ENCODE measurements around the gene SLC7A1. TPM values are rescaled to one million over a fixed set of nuclear protein-coding genes. Genes with fewer than 3 reads are reported as not detected.

Gene SLC7A1
- polyA plus RNA-seq, 3 donors: 0.89 to 2.2 (median 0.92) TPM

DNA sequence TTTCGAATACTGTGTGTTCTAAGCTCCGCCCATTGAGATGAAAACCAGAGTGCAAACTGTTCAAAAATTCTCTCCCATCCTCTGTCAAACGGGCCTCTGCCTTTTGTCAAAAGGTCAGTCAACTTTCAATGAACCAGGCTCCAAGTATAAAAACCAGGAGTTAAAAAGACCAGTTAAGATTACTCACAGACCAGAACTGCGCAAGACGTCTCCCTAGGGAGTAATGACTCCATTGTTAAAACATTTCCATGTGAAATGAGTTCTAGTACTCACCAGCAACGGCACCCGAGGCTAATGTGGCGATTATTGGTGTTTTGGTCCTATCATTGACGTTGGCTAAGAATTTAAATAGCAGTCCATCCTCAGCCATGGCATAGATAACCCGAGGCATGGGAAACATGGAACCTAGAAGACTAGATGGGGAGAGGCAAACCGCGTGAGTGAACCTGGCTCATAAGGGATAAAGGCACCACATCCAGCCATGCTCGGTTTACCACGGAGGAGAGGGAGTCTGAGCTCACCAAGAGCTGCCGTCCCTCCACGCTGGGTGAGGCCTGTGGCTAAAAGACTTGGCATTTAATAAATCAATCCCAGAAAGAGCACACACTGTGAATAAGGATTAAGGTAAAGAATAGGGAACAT lies 73.3 kb downstream of the SLC7A1 start:
- no peak overlapping the region for H3K27ac Mint-ChIP-seq
- Histone ChIP-seq H3K4me2 (replicated peaks; ENCODE audit: extremely low read depth, low read length, poor library complexity, severe bottlenecking) (no peak overlapping the region), H3K79me2 (ENCODE audit: insufficient read depth, low read length) (no peaks in the 10 kb centered on the region), H3K36me3 (replicated peaks in 1 of 2; ENCODE audit: control insufficient read depth in 1 of 2, insufficient read depth in 2 of 2, low read length in 2 of 2) (peaks cover 70 to 82% of the 10 kb centered on the region in 2 donors), H2AFZ (ENCODE audit: insufficient read depth, low read depth, low read length, poor library complexity, severe bottlenecking) (no peak overlapping the region), H3K9ac (ENCODE audit: insufficient read depth, low read length, poor library complexity, severe bottlenecking) (no peak overlapping the region), H3K27me3 (ENCODE audit: control insufficient read depth in 2 of 2, insufficient read depth in 2 of 2, low read length in 2 of 2) (no peaks in the 10 kb centered on the region), H4K20me1 (ENCODE audit: insufficient read depth, low read length) (no peaks in the 10 kb centered on the region), H3K4me1 (ENCODE audit: control insufficient read depth in 1 of 2, insufficient read depth in 2 of 2, low read length in 2 of 2) (no peaks in the 10 kb centered on the region), H3K27ac (ENCODE audit: low read depth in 1 of 2, low read length in 2 of 2) (no peak overlapping the region), H3K9me3 (replicated peaks in 1 of 2; ENCODE audit: control insufficient read depth in 1 of 2, insufficient read depth in 1 of 2, low read length in 2 of 2) (no peaks in the 10 kb centered on the region), H3K4me3 (replicated peaks in 1 of 3; ENCODE audit: low read depth in 2 of 3, low read length in 3 of 3) (no peak overlapping the region)
- no peaks in the 10 kb centered on the region for H3K4me1 Mint-ChIP-seq
- DNase-seq: no peak
- H3K4me3 Mint-ChIP-seq: no peak overlapping the region
- 97% methylated on average over 9 of the region's 16 CpGs for WGBS (ENCODE audit: insufficient coverage)
- H3K27me3 Mint-ChIP-seq (ENCODE audit: low read depth in 3 of 3): peaks cover 0 to 2% (median 0%) of the 10 kb centered on the region in 3 donors
- TF ChIP-seq, protein P1, sequence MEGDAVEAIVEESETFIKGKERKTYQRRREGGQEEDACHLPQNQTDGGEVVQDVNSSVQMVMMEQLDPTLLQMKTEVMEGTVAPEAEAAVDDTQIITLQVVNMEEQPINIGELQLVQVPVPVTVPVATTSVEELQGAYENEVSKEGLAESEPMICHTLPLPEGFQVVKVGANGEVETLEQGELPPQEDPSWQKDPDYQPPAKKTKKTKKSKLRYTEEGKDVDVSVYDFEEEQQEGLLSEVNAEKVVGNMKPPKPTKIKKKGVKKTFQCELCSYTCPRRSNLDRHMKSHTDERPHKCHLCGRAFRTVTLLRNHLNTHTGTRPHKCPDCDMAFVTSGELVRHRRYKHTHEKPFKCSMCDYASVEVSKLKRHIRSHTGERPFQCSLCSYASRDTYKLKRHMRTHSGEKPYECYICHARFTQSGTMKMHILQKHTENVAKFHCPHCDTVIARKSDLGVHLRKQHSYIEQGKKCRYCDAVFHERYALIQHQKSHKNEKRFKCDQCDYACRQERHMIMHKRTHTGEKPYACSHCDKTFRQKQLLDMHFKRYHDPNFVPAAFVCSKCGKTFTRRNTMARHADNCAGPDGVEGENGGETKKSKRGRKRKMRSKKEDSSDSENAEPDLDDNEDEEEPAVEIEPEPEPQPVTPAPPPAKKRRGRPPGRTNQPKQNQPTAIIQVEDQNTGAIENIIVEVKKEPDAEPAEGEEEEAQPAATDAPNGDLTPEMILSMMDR (IDR thresholded peaks at IDR 0.05): no peak
- intact Hi-C loops (cut with micrococcal nuclease): no loop called here
- H3K36me3 Mint-ChIP-seq: peaks cover 67 to 71% of the 10 kb centered on the region in 2 donors
- no peaks in the 10 kb centered on the region for H3K9me3 Mint-ChIP-seq

DNA sequence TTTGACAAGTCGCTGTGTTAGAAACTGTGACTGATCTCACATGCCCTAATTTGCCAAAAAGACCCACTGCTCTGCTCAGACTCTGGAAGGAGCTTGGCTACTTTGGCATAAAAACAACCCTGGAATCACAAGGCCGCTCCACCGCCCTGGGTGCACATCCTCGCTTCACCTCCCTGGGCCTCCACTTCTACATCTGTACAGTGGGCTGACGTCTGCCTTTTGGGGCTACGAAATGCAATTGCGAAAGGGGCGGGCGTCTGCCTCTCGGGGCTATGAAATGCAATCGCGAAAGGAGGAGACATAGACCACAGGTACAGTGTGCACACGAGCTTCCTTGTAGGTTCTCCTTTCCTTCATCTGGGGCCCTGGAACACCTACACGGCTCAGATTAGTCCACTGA lies 74.2 kb downstream of the SLC7A1 start:
- Mint-ChIP-seq H3K36me3 (peaks cover 66 to 71% of the 10 kb centered on the region in 2 donors), H3K27ac (peak overlapping the region in 1 of 7 donors; percentile 11), H3K4me3 (no peak overlapping the region), H3K9me3 (peaks cover 0 to 2% (median 0%) of the 10 kb centered on the region in 7 donors), H3K27me3 (ENCODE audit: low read depth in 3 of 3) (peaks cover 0 to 2% (median 0%) of the 10 kb centered on the region in 3 donors), H3K4me1 (no peaks in the 10 kb centered on the region)
- Histone ChIP-seq H3K4me1 (ENCODE audit: control insufficient read depth in 1 of 2, insufficient read depth in 2 of 2, low read length in 2 of 2) (no peaks in the 10 kb centered on the region), H3K9me3 (replicated peaks in 1 of 2; ENCODE audit: control insufficient read depth in 1 of 2, insufficient read depth in 1 of 2, low read length in 2 of 2) (no peaks in the 10 kb centered on the region), H4K20me1 (ENCODE audit: insufficient read depth, low read length) (no peaks in the 10 kb centered on the region), H3K27ac (ENCODE audit: low read depth in 1 of 2, low read length in 2 of 2) (no peak overlapping the region), H2AFZ (ENCODE audit: insufficient read depth, low read depth, low read length, poor library complexity, severe bottlenecking) (no peak overlapping the region), H3K9ac (ENCODE audit: insufficient read depth, low read length, poor library complexity, severe bottlenecking) (no peak overlapping the region), H3K36me3 (replicated peaks in 1 of 2; ENCODE audit: control insufficient read depth in 1 of 2, insufficient read depth in 2 of 2, low read length in 2 of 2) (peaks cover 70 to 83% of the 10 kb centered on the region in 2 donors), H3K27me3 (ENCODE audit: control insufficient read depth in 2 of 2, insufficient read depth in 2 of 2, low read length in 2 of 2) (no peaks in the 10 kb centered on the region), H3K4me3 (replicated peaks in 1 of 3; ENCODE audit: low read depth in 2 of 3, low read length in 3 of 3) (no peak overlapping the region), H3K4me2 (replicated peaks; ENCODE audit: extremely low read depth, low read length, poor library complexity, severe bottlenecking) (no peak overlapping the region), H3K79me2 (ENCODE audit: insufficient read depth, low read length) (no peaks in the 10 kb centered on the region)
- intact Hi-C loops (cut with micrococcal nuclease): no loop called here
- DNase-seq: no peak
- 87% methylated on average over 12 of the region's 14 CpGs for WGBS (ENCODE audit: insufficient coverage)
- TF ChIP-seq, protein P1 (IDR thresholded peaks at IDR 0.05): no peak

Data from CD14-positive monocyte (primary cell).